HG03520 (cell line): ENCODE measurements around the gene MICU1.
"Not testable (repeated sequence)": the region's sequence is repeated elsewhere in the genome, so short reads cannot be mapped to it uniquely, and the experiment has no call there.

Source experiments
- ATAC-seq: cut with Tn5 transposase; IDR thresholded peaks from one replicate; pipeline ENCODE4 v1.9.1; 2021; ENCODE audit warnings: mild to moderate bottlenecking, moderate library complexity; ENCODE audit not compliant: unreplicated experiment

MICU1 gene

DNA sequence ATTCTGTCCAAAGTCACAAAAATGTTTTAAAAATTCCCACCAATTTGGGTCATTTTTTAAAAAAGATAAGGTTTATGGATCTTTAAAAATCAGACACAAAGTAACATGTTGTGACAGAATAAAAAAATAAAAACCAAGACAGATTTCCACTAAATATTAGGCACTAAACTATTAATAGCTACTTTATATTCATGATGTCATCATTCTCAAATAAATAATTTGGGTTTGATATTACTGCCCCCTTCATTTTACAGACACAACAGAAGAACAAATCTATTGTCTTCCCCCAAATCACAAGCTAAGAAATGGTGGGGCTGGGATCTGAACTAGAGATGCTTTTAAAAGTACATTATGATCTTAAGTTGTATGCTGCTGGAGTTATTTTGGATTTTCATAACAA, 119.4 kb downstream of the MICU1 start:
- ATAC-seq, result no peak

DNA sequence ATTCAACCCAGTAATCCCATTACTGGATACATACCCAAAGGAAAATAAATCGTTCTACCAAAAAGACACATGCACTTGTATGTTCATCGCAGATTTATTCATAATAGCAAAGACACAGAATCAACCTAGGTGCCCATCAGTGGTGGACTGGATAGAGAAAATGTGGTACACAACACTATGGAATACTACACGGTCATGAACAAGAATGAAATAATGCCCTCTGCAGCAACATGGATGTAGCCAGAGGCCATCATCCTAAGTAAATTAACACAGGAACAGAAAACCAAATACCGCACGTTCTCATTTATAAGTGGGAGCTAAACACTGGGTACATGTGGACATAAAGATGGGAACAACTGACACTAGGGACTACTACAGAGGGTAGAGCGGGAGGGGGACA, 120.4 kb downstream of the MICU1 start:
- no peak for ATAC-seq

DNA sequence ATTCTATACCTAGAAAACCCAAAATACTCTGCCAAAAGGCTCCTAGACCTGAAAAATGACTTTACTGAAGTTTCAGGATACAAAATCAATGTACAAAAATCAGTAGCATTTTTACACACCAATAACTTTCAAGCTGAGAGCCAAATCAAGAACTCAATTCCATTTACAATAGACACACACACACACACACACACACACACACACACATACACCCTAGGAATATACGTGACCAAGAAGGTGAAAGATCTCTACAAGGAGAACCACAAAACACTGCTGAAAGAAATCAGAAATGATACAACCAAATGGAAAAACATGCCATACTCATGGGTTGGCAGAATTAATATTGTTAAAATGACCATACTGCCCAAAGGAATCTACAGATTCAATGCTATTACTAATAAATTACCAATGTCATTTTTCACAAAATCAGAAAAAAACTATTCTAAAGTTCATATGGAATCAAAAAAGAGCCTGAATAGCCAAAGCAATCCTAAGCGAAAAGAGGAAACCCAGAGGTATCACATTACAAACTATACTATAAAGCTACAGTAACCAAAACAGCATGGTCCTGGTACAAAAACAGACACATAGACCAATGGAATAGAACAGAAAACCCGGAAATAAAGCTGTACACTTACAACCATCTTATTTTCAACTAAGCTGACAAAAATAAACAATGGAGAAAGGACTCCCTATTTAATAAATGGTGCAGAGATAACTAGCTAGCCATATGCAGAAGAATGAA, 122.0 kb downstream of the MICU1 start:
- ATAC-seq, result no peak

DNA sequence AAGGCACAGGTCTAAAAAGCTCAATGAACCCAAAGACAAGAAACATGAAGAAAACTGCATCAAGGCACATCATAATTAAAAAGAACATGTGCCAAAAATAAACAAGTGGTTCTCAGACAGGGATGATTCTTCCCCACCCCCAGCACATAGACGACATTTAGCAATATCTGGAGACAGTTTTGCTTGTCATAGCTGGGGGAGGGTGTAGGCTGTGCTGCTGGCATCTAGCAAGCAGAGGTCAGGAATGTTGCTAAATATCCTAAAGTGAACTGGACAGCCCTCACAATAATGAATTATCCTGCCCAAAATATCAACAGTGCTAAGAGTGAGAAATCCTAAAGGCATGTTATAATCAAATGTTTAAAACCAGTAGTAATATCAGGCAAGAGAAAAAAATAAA, 122.6 kb downstream of the MICU1 start:
- ATAC-seq, result no peak

DNA sequence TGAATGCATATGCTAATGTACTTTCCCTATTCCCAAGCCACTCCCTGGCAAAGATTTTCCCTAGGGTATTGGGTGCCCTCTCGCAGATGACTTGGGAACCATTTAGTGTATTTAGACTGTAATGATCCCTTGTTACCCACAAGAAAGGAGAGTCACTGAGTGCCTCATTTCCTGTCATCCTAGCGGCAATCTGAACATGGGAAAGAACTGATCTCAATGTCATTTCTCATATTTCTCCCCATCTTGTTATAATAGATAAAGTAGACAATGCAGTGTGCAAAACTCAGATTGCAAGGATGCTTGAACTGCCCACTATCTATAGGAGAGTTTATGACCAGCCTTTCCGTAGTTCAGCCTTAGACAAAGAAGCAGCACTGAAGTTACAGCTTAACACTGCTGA, 123.3 kb downstream of the MICU1 start:
- ATAC-seq, result no peak

DNA sequence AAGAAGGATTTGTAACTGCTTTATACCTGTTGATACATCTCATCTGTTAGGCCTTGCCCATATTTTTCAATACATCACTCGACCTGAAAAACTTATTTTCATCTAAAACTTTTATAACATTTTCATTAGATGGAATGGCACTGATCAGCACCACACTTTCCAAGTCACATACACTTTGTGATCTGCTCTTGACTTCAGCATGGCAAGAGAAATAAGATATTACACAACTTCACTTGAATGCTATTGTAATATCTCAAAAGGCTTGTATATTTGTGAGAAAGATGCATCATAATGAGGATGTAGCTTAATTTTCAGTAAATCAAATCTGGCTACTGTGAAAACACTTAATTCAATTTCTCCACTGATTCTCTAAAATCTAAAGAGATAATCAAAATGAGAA, 126.2 kb downstream of the MICU1 start:
- no peak for ATAC-seq

DNA sequence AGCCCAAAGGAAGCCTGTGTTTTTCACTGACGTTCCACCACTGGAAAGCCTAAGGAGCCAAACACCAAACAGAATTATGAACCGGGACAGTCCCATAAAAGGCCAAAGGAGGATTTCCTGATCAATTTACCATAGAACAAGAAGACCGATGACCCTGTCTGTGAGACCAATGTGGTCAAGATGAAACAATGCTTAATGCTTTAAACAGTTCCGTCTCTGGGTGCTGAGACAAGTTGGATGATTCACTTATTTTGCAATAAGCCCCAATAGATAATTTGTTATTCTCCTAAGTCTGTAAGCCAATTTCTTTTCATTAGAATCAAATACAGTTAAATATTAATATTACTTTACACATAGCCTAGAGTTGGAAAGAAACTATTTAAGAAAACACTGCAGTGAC, 134.9 kb downstream of the MICU1 start:
- ATAC-seq, result no peak

DNA sequence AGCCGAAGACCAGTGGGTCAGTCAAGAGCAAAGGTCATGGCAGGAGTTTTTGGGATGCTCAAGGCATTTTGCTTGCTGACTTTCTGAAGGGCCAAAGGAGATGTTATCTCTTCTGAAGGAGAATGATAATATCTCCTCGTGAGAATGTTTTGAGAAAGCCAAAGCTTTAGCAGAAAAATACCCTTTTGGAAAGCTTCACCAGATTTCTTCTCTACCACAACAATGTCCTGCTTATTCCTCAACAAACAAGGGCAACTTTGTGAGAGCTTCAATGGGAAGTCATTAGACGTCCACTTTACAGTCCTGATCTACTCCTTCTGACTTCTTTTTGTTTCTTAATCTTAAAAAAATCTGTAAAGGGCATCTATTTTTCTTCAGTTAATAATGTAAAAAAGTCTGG, 138.4 kb downstream of the MICU1 start:
- no peak for ATAC-seq

DNA sequence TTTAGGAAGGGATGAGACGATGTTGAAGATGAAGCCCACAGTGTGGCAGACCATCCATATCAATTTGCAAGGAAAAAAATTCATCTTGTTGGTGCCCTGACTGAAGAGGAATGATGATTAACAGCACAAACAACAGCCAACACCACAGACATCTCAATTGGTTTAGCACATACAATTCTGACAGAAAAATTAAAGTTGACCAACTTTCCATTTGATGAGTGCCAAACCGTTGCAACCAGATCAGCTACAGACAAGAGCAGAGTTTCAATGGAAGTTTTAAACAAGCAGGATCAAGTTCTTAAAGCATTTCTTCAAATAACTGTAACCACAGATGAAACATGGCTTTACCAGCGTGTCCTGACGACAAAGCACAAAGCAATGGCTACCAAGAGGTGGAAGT, 138.8 kb downstream of the MICU1 start:
- no peak for ATAC-seq

DNA sequence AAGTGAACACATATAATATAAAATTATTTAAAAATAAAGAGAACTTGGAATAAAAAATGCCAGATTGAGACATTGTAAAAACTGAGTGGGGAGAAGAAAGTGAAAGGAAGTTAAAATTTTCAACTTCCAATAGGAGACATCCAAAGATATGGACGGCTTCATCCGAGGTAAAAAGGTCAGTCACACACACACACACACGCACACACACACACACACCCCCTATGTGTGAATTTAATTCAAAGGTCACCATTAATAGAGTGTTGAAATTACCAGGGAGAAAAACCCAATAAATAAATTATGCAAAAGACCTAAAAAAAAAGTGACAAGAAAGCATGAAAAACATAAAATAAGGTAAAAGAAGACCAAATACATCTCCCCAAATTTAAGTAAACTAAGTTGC, 140.2 kb downstream of the MICU1 start:
- no peak for ATAC-seq

DNA sequence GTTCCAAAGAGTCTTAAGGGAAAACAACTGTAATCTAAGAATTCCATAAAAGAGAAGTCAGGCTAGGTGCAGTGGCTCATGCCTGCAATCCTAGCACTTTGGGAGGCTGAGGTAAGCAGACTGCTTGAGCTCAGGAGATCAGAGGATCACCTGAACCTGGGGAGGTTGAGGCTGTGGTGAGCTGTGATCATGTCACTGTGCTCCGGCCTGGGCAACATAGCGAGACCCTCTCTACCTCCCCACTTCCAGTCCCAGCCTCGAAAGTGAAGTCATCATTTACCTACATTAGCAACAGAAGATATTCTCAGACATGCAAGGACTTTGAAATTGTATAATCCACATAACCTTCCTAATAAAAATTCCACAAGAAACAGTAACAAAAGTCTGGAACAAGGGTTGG, 141.4 kb downstream of the MICU1 start:
- ATAC-seq, result no peak

DNA sequence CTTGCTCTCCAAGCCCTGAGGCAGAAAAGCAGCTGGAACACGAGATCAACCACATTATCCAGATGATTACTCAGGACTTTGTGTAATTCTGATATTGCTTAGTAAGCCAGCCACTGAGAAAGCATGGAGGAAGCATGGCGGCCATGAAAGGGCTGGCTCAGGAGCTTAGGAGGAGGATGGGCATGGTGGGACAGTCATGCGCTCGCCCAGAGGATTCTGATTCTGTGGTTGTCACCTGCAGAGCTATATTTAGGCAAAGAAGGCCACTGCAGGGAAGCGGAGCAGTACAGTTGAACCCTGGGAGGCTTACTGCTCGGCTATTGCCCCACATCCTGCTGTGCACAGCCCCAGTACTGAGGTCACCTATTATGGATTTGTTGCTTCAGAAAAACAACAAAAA, 142.4 kb downstream of the MICU1 start:
- no peak for ATAC-seq

DNA sequence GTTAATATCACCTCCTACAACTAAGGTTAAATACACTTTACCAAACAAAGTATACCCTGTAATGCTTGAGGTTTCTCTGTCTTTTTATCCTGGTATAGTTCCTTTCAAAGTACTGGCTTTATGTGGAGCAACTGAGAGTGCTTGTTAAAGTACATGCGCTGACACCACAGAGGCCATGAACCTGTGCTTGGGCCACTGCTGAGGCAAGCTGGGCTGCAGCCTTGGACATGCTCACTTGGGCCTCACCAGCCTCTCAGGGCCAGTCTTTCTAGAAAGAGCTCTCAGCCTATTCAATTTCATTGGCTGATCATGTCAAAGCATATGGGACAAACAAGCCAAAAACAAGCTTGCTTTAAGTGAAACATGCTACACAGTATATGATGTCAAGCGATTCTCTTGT, 145.0 kb downstream of the MICU1 start:
- ATAC-seq, result no peak

DNA sequence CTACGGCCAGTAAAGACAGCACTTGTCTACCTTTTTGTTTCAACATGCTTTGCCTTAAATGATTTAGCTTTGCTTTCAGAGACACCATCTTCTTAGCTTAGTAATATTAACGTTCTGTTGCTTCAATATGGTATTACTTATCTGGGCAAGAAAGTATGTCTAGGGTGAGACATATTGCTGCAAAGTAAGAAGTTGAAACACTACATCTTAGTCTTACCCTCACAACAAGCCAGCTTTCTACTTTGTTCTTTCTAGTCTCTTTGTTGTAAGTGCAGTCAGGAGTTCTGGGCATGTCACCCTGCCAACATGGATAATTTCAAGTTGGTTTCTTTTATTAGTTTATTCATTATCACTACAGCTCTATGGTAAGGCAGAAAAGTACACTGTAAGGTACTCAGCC, 148.4 kb downstream of the MICU1 start:
- no peak for ATAC-seq

DNA sequence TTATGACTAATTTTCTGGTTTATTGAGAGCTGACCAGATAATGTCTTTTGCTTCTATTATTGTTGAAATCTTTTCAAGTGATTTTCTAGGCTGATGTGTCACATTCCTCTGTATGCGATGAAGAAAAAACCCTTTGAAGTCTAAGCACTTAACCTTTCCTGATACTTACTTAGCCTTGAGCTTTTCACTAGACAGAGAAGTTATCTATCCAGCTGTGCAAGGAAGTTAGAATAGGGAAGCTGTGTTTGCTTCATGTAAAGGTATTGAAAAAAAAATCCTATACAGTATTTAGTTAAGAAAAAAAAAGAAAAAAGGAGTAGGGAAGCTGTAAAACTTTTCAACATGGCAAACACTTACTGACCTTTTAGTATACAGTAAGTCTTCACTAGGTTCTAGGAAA, 153.6 kb downstream of the MICU1 start:
- no peak for ATAC-seq

DNA sequence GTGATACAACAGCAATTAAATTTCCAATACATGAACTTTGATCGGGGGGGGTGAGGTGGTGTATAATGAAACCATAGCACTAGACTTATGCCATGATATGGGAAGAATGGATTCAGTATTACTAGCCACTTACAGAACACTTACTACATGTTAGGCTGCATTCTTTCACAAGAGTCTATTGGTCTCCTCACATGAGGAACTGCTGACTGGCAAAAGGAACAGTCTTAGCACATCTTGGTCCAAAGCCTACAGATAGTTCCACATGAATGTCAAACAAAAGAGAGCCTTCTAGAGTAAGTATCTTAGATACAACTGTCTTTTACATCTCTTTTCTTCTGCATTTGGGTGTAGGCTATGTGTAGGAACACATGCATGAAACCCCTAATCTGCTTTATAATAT, 155.2 kb downstream of the MICU1 start:
- no peak for ATAC-seq

DNA sequence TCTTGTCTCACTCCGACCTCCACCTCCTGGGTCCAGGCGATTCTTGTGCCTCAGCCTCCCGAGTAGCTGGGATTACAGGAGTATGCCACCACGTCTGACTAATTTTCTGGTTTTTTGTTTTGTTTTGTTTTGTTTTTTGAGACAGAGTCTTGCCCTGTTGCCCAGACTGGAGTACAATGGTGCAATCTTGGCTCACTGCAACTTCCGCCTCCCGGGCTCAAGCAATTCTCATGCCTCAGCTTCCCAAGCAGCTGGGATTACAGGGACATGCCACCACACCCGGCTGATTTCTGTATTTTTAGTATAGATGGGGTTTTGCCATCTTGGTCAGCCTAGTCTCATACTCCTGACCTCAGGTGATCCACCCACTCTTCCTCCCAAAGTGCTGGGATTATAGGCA, 158.8 kb downstream of the MICU1 start:
- not testable (repeated sequence) for ATAC-seq

DNA sequence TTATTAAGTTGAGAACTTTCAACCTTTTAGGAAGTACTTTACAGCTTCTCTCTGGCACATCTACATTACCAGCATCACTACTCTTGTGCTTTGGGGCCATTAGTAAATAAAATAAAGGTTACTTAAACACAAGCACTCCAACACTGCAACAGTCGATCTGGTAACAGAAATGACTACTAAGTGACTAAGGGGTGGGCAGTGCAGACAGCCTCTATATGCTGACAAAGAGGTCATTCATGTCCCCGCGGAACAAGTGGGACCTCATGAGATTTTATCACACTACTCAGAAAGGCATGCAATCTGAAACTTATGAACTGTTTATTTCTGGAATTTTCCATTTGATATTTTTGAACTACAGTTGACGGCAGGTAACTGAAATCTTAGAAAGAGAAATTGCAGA, 159.9 kb downstream of the MICU1 start:
- ATAC-seq, result no peak

DNA sequence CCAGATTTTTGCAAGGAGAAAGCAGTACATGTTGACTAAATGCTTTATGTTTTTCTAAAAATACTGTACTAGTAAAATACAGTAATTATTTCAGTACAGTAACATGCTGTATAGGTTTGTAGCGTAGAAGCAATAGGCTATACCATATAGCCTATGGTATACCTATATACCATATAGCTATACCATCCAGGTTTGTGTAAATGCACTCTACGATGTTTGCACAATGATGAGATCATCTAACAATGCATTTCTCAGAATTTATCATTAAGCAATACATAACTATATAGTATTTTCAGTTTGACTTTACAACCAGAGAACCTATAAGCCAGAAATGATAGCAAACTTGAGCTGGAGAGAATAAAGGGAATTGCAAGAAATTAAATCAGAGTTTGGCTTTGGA, 161.4 kb downstream of the MICU1 start:
- no peak for ATAC-seq

DNA sequence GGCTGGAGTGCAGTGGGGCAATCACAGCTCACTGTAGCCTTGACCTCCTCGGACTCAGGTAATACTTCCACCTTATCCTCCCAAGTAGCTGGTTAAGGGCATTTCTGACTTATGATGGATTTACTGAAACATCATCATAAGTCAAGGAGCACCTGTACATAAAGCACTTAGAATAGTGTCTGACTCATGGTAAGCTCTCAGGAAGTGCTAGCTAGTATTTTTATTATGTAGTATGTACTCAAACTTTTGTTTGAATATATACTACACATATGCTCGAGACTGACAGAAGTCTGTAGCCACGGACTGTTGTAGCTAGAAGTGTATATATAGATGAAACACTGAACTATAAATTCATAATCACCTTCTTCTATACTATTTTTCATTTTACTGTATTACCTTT, 163.6 kb downstream of the MICU1 start:
- no peak for ATAC-seq

DNA sequence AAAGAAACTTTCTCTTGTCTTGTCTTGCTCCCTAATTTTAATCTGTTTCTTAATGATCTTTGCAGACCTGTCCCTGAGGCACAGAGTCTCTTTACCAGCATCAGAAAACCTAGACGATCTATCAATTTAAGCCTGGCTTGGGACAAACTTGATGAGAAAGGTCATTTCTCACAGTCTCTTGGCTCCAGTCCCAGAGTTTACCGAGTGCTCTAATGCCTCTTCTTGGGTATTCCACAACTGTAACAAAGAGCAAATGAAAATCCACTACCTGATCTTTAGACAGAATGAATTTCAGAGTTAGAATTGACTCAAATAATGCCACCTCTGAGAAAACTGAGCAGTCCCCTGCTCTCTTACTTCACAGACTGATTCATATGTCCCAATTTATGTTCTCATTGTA, 164.8 kb downstream of the MICU1 start:
- no peak for ATAC-seq

DNA sequence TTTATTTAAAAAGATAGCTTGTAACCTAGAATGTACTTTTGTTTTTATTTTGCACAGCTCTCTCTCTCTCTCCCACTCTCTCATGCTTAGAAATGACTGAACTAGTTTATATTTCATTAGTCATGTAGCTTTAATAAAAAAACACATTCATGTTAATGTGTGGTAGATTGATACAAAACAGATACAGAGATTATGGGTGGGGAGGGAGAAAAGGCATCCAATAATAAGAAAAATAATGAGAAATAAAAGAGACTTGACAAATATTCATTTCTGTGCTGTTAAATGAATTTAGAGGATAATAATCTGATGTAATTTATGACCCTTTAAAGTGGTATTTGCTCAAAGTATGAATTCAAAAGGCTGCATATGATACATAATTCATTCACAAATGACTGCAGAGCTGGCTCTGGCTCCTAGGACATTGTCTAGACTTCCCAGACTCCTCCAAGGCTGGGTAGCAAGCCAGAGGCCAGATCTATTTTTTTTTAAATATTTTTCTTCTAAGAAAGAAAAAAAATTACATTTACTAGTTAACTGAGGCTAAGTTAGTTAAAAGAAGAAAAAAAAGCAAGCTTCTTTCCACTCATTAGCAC, 165.5 kb downstream of the MICU1 start:
- no peak for ATAC-seq

DNA sequence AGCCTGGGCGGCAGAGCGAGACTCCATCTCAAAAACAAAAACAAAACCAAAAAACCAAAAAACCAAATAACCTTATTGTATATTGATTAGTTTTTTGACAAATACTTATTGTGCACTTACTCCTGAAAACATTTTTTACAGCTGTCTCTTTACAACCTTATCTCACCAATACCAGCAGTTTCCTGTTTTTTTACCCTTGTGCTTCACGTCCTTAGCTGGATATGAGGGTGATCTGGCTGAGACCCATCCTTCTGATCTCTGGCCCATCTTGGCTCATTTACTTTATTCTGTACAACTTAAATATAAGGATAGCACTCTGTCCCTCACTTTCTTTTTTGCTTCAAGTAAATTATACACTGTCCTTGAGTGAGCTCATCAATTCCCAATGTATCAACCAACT, 166.6 kb downstream of the MICU1 start:
- ATAC-seq, result no peak
